Endothelial cell of umbilical vein (primary cell): ENCODE data around the gene PTGS2. TPM values are rescaled to one million over a fixed set of nuclear protein-coding genes. Genes with fewer than 3 reads are reported as not detected.

ENCODE experiments used
- BruUV-seq: library from RNA; stranded (reverse); fragments of 400-500 nt; replicated peaks from 2 replicates; lab custom pipeline; 2021; lab: Mats Ljungman, UMichigan
- CTCF ChIA-PET: fragments of 300-600, 350-600 bp; sonication (Branson Sonifier 250); formaldehyde crosslinking; loops from one replicate; lab custom pipeline; 2021; ENCODE audit warnings: antibody characterized with exemption, inconsistent platforms; lab: Charles Lee
- POLR2A ChIA-PET: fragments of 300-600, 350-600 bp; sonication (Branson Sonifier 250); formaldehyde crosslinking; loops from one replicate; lab custom pipeline; 2021; ENCODE audit warnings: antibody characterized with exemption, inconsistent platforms; lab: Charles Lee
- DNase-seq: peaks from one replicate; pipeline ENCODE4 v3.0.0-alpha.2; 2011; ENCODE audit warnings: low read depth, low spot score
- FAIRE-seq: peaks from 2 replicates; lab custom pipeline; 2011; peaks lifted over from hg19 to GRCh38; lab: Jason Lieb, UNC
- H2AFZ ChIP-seq: 2 replicates; pipeline ENCODE4 v1.6.0; 2012; ENCODE audit warnings: low read depth, low read length, control low read depth, inconsistent platforms
- H3K27ac ChIP-seq: 2 replicates; pipeline ENCODE4 v1.5.1; 2011; ENCODE audit warnings: low read depth, mild to moderate bottlenecking, control low read depth, low read length, moderate library complexity; ENCODE audit not compliant: insufficient read depth
- H3K27me3 ChIP-seq, 2 experiments: 2 replicates each; pipeline versions ENCODE4 v1.6.0 to v1.6.1; 2011; ENCODE audit warnings: low read length in 2 of 2, mixed read lengths in 1 of 2; ENCODE audit not compliant: control insufficient read depth in 2 of 2, insufficient read depth in 2 of 2
- H3K36me3 ChIP-seq, 2 experiments: 2 replicates in 1 of 2; 3 replicates in 1 of 2; pipeline ENCODE4 v1.5.1; 2011; ENCODE audit warnings: low read length in 2 of 2, mild to moderate bottlenecking in 1 of 2, moderate library complexity in 1 of 2; ENCODE audit not compliant: control insufficient read depth in 2 of 2, insufficient read depth in 2 of 2; ENCODE audit errors: extremely low read depth in 1 of 2
- H3K4me1 ChIP-seq: 3 replicates; pipeline ENCODE4 v1.5.1; 2011; ENCODE audit warnings: mild to moderate bottlenecking, low read length; ENCODE audit not compliant: control insufficient read depth, insufficient read depth; ENCODE audit errors: extremely low read depth
- H3K4me2 ChIP-seq: 2 replicates; pipeline ENCODE4 v1.6.1; 2011; ENCODE audit warnings: low read length, control low read depth, mixed read lengths; ENCODE audit not compliant: insufficient read depth
- H3K4me3 ChIP-seq, 3 experiments: fragments of 200-600 bp in 1 of 3; sonication (generic), shearing (Covaris generic) in 1 of 3; replicated peaks in 1 of 3; 2 replicates each; pipeline ENCODE4 v1.5.1; 2011 to 2016; ENCODE audit warnings: control low read depth in 3 of 3, low read length in 3 of 3, mild to moderate bottlenecking in 2 of 3, inconsistent platforms in 1 of 3, low read depth in 1 of 3, moderate library complexity in 1 of 3; ENCODE audit not compliant: insufficient read depth in 1 of 3
- H3K79me2 ChIP-seq: 2 replicates; pipeline ENCODE4 v1.6.0; 2012; ENCODE audit warnings: low read length, inconsistent platforms; ENCODE audit not compliant: control insufficient read depth, insufficient read depth
- H3K9ac ChIP-seq: replicated peaks from 2 replicates; pipeline ENCODE3; 2011; ENCODE audit warnings: low read length, control low read depth; ENCODE audit not compliant: insufficient read depth; ENCODE audit errors: extremely low read depth
- H3K9me1 ChIP-seq: replicated peaks from 3 replicates; pipeline ENCODE4 v1.6.0; 2011; ENCODE audit warnings: mild to moderate bottlenecking, low read length; ENCODE audit not compliant: control insufficient read depth, insufficient read depth; ENCODE audit errors: extremely low read depth
- H3K9me3 ChIP-seq: replicated peaks from 2 replicates; pipeline ENCODE4 v1.5.1; 2012; ENCODE audit warnings: low read length, inconsistent platforms; ENCODE audit not compliant: control insufficient read depth, insufficient read depth
- H4K20me1 ChIP-seq: replicated peaks from 2 replicates; pipeline ENCODE3; 2011; ENCODE audit warnings: mild to moderate bottlenecking, low read length; ENCODE audit not compliant: control insufficient read depth, insufficient read depth; ENCODE audit errors: extremely low read depth
- CTCF ChIP-seq, 2 donors: IDR thresholded peaks; 1 replicate in 1 of 2; 2 replicates in 1 of 2; pipeline ENCODE4 v1.5.1; 2011; ENCODE audit warnings: low read length in 2 of 2, mild to moderate bottlenecking in 2 of 2, moderate library complexity in 2 of 2, control low read depth in 1 of 2, inconsistent platforms in 1 of 2, low read depth in 1 of 2; ENCODE audit not compliant: insufficient read depth in 1 of 2; ENCODE audit errors: extremely low read depth in 1 of 2
- EZH2 ChIP-seq: IDR thresholded peaks from 2 replicates; pipeline ENCODE4 v1.6.1; 2012; ENCODE audit warnings: borderline replicate concordance, low read depth, mild to moderate bottlenecking, moderate library complexity, low read length, inconsistent platforms; ENCODE audit not compliant: severe bottlenecking
- FOS ChIP-seq: IDR thresholded peaks from 2 replicates; pipeline ENCODE4 v1.6.1; 2011; ENCODE audit warnings: mild to moderate bottlenecking, low read length, moderate library complexity, borderline replicate concordance; ENCODE audit not compliant: insufficient read depth
- GATA2 ChIP-seq: IDR thresholded peaks from 2 replicates; pipeline ENCODE4 v1.7.0; 2011; ENCODE audit warnings: low read depth, mild to moderate bottlenecking, moderate library complexity, mixed read lengths, low read length; ENCODE audit not compliant: insufficient read length, insufficient read depth
- JUN ChIP-seq: IDR thresholded peaks from 2 replicates; pipeline ENCODE4 v1.6.1; 2011; ENCODE audit warnings: borderline replicate concordance, low read depth; ENCODE audit not compliant: insufficient read length, insufficient read depth
- MYC ChIP-seq: IDR thresholded peaks from one replicate; pipeline ENCODE4 v1.6.1; 2011; ENCODE audit warnings: mild to moderate bottlenecking, low read depth, low read length
- POLR2A ChIP-seq: IDR thresholded peaks from 2 replicates; pipeline ENCODE4 v1.6.1; 2012; ENCODE audit warnings: low read depth, mild to moderate bottlenecking, control low read depth, low read length
- POLR2AphosphoS5 ChIP-seq: IDR thresholded peaks from 2 replicates; pipeline ENCODE4 v1.6.1; 2012; ENCODE audit warnings: low read depth, mild to moderate bottlenecking, control low read depth, low read length, moderate library complexity; ENCODE audit not compliant: insufficient read depth
- dilution Hi-C: fragments of 300-500 bp; cut with MboI; formaldehyde crosslinking; loops from one replicate; pipeline ENCODE4 v1.15.0; 2019; ENCODE audit warnings: low sequenced_read_pairs; ENCODE audit not compliant: extremely low pct_ligation_motif_present
- intact Hi-C: fragments of 100-400 bp; cut with micrococcal nuclease; formaldehyde crosslinking; loops from one replicate; pipeline ENCODE4 v1.10.0; 2022
- polyA plus RNA-seq, 4 experiments: library from polyadenylated mRNA; depleted of rRNA in 3 of 4; stranded (reverse) in 3 of 4; unstranded in 1 of 4; fragments of >200 nt; gene quantifications; 2 replicates each; pipeline versions ENCODE4 v1.2.1 to v1.2.3, GENCODE V29; 2011 to 2012; ENCODE audit warnings: missing spikeins in 1 of 4
- total RNA-seq: library from RNA; stranded (reverse); gene quantifications from 2 replicates; pipeline ENCODE4 v1.2.3, GENCODE V29; 2021
- TF ChIP-seq, protein P1 (sequence below): IDR thresholded peaks from 2 replicates; pipeline ENCODE4 v1.6.1; 2011; ENCODE audit not compliant: insufficient read depth, insufficient read length

PTGS2 gene
- total and polyA plus RNA-seq, 2 donors (not counting 3 experiments of a cell fraction or from before 2014, with no cell fraction given): 21.6 to 84.6 TPM

DNA sequence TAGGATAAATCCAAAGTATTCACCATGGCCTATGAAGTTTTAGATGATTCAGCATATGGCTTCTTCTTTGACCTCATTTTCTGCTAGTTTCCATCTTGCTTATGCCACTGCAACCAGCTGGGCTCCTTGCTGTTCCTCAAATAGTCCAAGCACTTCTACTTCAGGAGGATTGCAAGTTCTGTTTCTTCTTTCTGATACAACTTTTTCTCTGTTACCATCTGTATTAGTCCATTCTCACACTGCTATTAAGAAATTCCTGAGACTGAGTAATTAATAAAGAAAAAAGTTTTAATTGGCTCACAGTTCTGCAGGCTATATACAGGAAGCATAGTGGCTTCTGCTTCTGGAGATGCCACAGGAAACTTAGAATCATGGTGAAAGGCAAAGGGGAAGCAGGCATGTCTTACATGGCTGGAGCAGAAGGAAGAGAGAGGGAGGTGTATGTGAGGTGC is 20.3 kb downstream of the PTGS2 start:
- no peak overlapping the region for H3K4me3 ChIP-seq
- no peaks in the 10 kb centered on the region for H3K9me1 ChIP-seq
- H4K20me1 ChIP-seq: no peaks in the 10 kb centered on the region
- no TSS peak for BruUV-seq
- CTCF ChIA-PET: no interaction called here
- FAIRE-seq (no peak), DNase-seq (no peak)
- H3K9ac ChIP-seq: no peak overlapping the region
- POLR2A ChIA-PET: no interaction called here
- intact Hi-C loops: no loop called here
- peaks cover 20% of the 10 kb centered on the region for H3K4me1 ChIP-seq
- H3K27ac ChIP-seq: no peak overlapping the region
- no peaks in the 10 kb centered on the region for H3K9me3 ChIP-seq
- H3K4me2 ChIP-seq: no peak overlapping the region
- dilution Hi-C loops: no loop called here
- no peaks in the 10 kb centered on the region for H3K27me3 ChIP-seq
- no peaks in the 10 kb centered on the region for H3K36me3 ChIP-seq
- TF ChIP-seq POLR2A: no peak
- no peak for TF ChIP-seq POLR2AphosphoS5
- no peak for TF ChIP-seq MYC
- TF ChIP-seq FOS: no peak
- no peak for TF ChIP-seq GATA2
- TF ChIP-seq EZH2: no peak
- TF ChIP-seq JUN: no peak
- no peak for TF ChIP-seq CTCF (IDR thresholded peaks at IDR 0.05; ENCODE audit: extremely low read depth in 1 of 2, insufficient read depth in 1 of 2, low read depth in 1 of 2, low read length in 2 of 2)
- TF ChIP-seq, protein P1, sequence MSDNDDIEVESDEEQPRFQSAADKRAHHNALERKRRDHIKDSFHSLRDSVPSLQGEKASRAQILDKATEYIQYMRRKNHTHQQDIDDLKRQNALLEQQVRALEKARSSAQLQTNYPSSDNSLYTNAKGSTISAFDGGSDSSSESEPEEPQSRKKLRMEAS: no peak
- H3K79me2 ChIP-seq: no peaks in the 10 kb centered on the region
- H2AFZ ChIP-seq: no peak overlapping the region
